ENCODE data around the gene C12orf60.
A peak's percentile ranks its signal among the peaks of the same experiment; 100 is the strongest.
"Not testable (repeated sequence)": the region's sequence is repeated elsewhere in the genome, so short reads cannot be mapped to it uniquely, and the experiment has no call there.

The C12orf60 gene, protein sequence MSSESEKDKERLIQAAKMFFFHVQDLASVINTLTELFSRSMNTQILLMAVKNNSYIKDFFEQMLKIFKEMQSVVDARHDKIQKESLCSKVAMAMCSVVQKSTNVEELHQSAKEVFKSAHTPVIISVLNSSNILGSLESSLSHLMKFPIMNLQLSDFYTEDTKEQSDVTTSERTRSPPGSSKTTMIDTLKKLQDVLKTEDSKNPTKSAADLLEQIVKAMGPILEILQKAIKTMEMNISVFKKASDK

DNA sequence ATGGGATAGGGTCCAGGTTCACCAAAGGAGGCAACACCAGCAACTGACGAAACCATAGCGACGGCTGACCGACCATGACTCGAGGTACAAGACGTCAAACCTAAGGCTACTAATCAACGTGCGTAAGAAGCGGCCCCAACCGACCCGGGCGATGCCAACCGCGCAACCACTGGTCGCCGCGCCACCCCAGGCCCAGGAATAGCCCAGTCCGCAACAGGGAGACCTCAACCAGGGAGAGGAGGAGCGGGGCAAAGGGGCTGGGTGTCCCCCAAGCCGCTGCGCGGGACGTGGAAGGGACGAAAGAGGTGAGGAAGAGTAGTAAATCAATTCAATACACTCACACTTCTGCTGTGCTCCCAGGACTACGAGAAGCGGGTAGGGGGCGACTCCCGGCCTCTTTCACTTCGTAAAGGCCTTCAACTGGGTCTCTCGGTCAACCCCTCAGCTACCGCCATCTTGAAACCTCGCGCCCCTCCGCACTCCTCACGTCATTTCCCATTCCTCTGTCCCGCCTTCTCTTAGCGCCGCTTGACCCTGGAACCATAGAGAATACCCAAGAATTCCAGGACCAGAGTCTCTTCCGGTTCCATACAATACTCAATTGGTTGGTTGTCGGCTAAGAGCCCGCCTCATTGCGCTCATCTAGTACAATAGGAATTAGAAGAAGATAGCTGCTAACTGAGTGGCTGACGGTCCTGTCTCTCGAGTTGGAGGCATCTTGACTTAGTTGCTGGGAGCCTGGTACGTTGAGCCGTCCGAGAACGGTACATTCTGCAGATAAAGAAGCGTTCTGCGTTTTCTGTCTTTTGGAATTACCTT, at the start of gene C12orf60, which contains the start of gene WBP11:
C12orf60 (plus strand) TSS at position 660 of the 819 bp plus-strand sequence. CDS start 19,266 bp downstream, outside the sequence.
WBP11 (minus strand) TSS at position 468 of the 819 bp plus-strand sequence. CDS start 2,095 bp downstream, outside the sequence.
- DNase-seq: peak; percentile 64 to 74 (median 72)

DNA sequence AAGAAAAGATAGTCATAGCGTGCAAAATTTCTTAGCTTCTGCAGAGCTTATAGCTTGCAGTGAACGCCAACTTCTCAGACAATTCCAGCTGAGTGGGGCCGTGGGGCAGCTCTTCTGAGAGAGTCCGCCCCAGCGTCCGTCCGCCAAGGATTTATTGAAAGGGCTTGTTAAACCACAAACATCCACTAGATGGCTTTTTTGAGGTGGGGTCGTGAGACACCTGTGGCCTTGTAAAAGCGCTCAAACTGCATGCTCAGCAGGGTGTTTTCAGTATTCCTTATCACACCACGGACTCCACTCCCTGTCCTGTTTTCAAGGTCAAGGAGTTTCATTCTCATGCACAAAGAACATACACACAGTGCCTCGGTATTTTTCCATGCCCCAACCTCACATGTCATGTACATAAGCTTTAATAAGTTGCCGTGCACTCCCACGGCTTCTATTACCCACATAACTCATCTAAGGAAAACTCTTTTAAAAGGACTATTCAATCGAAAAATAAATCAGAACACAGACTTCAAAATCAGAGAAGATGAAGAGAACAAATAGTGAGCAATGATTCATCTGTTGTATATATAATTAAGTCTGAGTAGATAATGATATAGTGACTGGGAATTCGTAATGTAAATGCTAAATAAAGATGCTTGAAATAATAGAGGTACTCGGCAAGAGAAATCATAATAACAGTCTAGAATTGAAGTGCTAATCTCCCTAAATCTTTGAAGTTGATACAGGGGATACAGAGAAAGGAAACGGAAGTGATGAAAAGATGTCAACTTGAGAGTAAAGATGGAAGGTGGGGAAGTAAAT, 46.9 kb upstream of the C12orf60 start:
- no peak for DNase-seq

DNA sequence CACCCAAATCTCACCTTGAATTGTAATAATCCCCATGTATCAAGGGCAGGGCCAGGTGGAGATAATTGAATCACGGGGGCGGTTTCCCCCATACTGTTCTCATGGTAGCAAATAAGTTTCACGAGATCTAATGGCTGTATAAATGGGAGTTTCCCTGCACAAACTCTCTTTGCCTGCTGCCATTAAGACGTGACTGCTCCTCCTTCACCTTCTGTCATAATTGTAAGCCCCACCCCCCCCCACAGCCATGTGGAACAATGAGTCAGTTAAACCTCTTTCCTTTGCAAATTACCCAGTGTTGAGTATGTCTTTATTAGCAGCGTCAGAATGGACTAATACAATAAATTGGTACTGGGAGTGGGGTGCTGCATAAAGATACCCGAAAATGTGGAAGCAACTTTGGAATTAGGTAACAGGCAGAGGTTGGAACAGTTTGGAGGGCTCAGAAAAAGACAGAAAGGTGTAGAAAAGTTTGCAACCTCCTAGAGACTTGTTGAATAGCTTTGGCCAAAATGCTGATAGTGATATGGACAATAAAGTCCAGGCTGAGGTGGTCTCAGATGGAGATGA, 43.7 kb upstream of the C12orf60 start:
- DNase-seq: not testable (repeated sequence)

DNA sequence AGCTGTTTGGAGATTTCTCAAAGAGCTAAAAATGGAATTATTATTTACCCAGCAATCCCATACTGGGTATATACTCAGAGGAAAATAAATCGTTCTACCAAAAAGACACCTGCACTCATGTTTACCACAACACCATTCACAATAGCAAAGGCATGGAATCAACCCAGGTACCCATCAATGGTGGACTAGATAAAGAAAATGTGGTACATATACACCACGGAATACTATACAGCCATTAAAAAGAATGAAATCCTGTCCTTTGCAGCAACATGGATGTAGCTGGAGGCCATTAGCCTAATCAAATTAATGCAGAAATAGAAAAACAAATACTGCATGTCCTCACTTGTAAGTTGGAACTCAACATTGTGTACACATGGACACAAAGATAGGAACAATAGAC, 38.1 kb upstream of the C12orf60 start:
- no peak for DNase-seq

DNA sequence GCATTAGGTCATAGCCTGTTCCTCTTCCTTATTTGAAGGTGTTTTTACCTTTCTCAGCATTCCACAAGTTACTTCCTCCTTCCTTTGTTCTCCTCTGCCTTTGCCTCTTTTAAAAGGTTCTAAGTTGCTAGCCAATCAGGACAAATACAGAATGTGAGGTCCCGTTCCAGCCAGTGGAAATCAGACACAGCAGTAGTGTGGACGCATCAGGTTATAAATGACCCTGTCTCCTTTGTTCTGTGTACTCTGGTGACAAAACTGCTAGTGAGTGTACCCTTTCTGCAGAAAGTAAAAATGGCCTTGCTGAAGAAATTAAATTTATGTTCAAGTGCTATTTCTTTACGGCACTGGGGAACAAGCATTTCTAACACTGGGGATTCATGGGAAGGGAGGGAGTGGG, 37.5 kb upstream of the C12orf60 start:
- not testable (repeated sequence) for DNase-seq

DNA sequence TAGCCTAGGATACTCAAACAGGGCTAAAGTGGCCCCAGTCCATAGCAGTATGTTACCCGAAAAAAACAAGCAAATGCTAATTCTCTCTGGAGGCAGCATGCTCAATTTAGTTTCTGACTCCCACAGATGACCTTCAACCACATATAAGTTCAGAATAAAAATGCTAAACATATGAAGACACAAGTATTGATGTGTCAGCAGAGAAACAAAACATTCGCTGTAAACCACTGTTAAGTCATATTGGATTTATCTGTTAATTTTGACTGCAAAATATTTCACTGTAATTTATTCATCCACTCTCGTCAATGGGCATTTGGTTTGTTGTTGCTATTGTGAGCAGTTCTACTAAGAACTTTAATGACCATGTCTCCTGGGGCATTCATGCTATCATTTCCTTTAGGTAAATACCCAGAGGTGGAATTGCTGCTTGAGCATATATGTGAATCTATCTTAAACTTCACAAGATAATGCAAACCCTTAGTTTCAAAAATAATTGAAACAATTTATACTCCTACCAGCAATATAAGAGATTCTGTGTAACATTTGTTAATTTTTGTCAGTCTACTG, 36.7 kb upstream of the C12orf60 start:
- no peak for DNase-seq

DNA sequence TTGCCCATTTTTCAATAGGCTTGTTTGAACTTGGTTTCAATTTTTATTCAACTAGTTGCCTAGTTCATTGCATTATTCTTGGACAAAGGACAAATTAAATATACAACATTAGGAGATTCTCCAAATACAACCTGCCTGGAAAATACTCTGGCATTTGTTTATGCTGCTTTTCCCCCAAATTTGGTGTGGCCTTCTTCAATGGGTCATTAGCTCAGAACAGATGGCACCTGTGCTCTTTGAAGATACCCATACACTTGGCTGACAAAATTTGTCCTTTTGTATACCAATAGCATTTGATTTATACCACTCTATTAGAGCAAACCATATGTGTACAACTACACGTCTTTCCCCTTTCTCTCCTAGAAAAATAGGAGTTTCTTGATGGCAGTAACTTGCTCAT, 35.9 kb upstream of the C12orf60 start:
- no peak for DNase-seq

DNA sequence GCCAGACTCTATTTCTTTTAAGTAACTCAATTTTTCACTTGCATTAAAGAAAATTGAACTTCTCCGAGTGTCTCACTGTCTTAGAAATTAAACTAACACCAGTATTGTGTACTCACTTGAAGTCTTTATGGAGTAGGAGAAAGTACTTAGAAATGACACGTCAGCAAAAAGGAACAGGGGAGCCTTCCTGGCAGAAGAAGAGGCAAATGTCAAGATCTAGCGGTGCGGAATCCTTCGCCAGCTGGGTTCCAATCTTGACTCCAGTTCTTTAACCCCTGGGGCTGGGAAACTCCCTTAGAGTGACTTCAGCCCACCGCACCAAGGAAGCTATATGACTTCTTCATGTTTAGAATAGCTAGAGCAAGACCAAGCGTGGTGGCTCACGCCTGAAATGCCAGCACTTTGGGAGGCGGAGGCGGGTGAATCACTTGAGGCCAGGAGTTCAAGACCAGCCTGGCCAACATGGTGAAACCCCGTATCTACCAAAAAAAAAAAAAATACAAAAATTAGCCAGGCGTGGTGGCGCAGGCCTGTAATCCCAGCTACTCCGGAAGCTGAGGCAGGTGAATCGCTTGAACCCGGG, 34.6 kb upstream of the C12orf60 start:
- DNase-seq: peak in 2 of 4 experiments; percentile 17 to 37

DNA sequence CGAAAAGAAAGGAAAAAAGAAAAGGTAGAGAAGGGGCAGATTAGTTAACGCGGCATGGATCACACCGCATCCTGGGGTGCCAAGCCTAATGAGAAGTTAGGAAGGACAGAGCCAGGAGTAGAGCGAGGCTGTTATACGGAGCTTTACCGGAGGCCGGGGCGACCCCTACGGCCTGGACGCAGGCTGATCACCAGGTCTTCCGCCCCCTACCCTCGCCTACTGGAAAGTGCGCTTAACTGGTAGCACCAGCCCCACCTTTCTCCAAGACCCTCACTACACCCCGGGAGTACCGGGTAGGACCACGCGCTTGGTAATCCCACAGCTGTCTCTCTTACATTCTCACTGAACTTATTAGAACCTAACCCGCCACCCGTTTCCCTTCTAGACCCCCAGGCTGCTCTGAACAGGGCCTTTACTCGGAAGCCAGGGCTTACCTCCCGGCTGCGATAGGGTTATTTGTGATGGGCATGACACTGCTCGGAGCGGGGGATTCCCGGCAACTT, 34.0 kb upstream of the C12orf60 start:
- DNase-seq: peak in 1 of 4 experiments; percentile 16

DNA sequence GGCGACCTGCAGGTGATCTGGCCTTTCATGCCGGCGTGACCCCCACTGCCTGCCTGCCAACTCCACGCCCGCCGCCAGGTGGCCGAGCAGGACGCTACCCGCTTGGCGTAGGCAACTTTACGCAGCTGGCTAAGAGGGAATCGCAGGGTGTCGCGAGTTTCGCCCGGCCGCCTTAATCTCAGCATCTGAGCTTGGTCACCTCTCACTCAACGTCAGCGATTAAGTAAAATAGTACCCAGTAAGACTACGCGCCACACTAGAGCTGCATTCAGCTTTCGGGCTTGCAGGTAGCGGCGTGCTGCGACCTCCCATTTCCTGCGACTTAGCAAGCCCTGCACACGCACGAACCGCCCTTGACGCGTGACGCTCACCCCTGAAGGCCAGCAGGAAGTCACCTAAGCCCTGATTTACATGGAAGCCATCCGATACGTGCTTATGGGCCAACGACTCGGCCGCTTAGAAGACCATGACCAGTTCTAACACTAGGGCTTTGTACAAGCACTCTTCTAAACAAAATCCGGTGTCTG, 33.4 kb upstream of the C12orf60 start:
- peak; percentile 71 to 84 (median 78) for DNase-seq

DNA sequence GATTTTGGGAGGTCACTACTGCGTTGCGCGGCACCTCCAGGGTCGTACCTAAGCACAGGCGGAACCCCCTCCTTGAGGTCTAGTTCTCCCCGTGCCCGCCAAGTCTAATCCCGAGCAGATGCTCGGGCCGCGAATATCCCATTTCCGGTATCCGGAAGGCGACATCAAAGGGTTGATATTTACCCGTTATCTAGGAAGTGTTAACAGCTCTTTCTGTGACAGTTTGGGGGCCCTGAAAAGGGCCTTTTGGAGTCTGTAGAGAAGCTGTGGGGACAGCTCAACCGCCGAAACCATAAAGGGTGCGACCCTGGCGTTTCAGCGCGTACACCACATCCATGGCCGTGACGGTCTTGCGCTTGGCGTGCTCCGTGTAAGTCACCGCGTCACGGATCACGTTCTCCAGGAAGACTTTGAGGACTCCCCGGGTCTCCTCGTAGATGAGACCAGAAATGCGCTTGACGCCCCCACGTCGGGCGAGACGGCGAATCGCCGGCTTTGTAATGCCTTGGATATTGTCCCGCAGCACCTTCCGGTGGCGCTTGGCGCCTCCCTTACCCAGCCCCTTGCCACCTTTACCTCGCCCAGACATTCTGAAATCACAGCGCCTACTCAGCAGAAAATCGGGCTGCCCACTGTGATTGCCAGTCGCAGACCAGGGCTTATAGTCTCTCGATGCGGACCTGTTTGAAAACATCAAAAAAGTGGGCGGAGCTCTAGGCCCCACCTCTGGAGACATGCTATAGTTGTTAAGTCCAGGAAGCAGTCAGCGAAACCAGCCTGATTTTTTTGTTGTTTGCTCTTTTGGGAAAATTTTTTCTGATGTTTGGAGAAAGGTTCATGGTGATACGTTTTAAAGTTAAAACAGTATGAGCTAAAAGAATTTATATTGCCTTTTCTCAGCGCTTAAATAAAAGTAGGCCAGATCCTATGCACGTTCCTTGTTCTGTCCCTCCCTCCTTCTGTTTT, 32.7 kb upstream of the C12orf60 start:
- DNase-seq: peak; percentile 79 to 88 (median 82)

DNA sequence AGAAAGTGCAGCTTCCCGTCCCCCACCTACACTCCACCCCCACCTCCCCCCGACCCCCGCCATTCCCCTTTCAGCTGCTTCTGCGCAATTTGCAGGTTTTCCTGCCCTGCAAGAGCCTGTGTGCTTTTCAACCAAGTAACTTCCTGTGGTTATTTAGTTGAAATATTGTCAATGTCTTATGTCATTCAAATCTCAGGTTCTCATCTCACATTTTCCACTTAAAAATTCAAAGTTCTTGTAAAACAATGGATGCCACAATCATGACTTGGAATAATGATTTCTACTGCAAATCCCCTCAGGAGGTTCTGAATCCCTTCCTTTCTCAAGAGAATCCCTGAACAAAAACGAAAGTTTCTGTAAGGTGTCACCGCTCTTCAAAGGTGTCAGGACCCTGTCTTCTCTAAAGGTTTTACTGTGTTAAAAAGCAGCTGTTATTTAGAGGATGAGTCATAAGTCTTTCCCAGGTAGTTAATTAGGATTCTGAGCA, 31.8 kb upstream of the C12orf60 start:
- peak in 1 of 4 experiments; percentile 2 for DNase-seq

DNA sequence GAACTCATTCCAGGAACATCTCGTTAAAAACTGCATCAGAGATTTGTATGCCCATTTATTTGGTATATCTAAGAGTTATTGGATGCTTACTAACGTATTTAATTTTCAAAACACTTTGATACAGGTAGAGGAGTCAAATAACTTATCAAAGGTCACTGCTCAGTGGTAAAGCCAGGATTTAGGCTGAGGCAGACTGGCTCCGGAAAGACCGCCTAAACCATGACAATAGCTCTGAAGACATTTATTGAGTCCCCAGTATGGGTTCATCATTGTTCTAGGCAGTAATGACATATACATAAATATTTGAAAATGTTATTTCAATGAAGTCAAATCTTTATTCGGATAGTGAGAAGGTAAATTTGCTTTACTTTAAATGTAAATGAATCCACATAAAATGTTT, 30.5 kb upstream of the C12orf60 start:
- no peak for DNase-seq

DNA sequence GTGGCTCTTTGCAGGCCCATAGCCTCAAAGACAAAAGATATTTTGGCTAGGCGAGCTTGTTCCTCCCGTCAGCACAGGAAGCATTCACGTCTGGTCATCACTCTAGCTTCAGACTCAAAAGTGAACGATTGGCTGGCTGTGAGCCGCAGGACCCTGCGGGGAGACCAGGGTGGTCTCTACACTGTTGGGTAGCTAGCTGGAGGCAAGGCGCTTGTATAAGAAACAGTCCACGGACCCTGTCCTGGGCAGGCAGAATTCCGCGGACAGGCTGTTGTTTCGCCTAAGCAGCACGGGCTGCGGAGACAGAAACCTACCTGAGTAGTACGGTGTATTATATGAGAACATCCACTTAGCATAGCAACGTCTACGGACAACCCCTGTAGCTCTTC, 29.8 kb upstream of the C12orf60 start:
- peak in 3 of 4 experiments; percentile 24 to 35 (median 27) for DNase-seq

DNA sequence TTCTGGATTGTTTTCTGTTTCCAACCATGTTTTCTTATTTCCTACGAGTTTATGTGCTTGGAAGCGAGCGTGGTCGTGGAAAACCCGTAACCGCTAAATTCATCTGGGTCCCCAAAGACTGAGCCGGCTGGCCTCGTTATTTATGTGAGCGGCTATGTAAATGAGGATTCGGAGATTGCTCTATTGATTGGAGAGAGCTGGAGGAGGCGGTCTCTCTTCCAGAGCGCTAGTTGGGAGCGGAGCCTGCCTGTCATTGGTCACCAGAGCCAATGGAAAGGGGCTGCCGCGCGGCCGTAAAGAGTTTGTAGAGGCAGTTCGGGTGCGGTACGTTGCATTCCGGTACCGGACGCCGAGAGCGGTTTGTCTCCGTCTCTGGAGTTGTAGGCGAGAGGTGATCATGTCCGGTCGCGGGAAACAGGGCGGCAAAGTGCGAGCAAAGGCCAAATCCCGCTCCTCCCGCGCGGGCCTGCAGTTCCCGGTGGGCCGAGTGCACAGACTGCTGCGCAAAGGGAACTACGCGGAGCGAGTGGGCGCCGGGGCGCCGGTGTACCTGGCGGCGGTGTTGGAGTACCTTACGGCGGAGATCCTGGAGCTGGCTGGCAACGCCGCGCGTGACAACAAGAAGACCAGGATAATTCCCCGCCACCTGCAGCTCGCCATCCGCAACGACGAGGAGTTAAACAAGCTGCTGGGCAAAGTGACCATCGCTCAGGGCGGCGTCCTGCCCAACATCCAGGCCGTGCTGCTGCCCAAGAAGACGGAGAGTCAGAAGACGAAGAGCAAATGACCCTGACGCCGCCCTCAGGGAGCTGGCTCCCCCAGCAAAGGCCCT, 29.2 kb upstream of the C12orf60 start:
- peak; percentile 58 to 78 (median 76) for DNase-seq

DNA sequence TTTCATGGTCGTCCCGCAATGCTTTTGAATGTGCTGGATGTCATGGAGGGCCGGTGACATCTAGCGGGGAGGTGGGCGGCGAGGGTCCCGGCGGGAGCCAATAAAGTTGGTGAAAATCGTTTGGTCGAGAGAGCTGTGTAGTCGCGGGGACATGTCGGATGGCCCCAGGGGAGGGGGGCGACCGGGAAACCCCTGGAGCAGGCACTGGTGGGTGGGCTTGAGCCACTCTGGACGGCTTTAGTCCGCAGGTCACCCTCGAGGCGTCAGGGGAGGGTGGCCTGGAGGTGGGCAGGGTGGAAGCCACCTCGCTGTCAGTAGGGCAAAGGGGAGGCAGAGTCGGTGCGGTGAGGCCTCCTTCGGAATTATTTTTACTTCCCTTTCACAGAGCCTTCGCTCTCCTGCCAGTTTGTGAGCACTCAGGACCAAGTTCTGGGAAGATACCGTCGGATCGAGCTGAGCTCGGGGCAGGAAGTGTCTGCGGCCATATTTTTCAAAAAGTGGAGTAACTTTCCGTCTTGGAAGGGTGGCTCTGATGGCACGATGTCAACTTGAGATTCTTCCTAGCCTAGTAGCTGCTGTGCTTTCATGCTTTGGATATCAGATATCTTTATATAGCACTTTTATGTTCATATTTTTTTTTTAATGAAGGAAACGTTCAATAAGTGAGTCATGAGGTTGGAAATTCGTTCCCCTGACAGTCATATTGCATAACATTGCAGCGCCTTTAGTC, 28.4 kb upstream of the C12orf60 start:
- no peak for DNase-seq

DNA sequence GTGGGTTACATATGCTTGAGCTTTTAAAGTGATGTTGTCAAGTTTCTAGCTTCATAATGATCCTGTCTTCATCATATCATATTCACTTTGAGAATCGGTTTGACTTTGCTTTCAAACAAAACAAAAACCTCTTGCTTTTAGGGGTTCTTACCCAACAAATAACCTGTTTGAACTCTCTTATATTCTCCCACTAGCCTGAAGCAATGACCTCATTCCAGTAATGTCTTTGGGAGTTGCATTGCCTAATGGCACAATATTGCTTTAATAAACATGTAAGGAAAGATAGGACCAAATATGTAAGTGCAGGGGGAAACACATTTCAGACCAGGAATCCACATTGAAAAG, 27.9 kb upstream of the C12orf60 start:
- no peak for DNase-seq

DNA sequence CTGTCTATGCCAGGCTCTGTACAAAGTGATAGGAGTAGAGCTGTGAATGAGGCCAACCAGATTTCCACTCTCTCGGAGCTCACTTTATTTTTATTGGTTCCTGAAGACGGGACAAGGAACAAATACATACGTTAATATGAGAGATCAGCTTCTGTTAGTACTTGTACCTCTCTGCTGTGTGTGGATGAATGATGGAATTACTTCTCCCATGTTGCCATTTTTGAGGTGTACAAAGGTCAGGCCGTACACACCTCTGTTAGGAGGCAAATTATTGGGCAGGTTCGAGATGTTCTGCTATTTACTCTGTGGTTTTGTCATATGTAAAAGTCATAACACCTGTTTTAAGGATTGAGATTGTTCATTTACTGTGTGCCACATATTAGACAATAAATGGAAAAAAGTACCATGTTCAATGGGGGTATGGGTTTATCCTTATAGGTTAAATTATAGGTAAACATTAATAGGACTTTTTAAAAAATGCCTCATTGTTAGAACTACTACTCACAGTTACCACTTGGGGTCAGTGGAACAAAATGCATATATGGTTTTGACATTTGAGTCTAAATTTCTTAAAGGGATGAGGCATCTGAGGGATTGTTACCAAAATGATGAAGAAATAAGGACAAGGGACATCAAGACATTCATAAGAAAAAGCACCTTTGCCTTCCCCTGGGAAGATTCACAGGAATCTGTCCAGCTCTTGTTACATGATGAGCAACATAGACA, 27.1 kb upstream of the C12orf60 start:
- DNase-seq: no peak
